Measurements from ENCODE around the gene ARFRP1. TPM values are rescaled to one million over a fixed set of nuclear protein-coding genes. Genes with fewer than 3 reads are reported as not detected.

ARFRP1 gene
- total RNA-seq, 1 experiment from 2014 or later, result 42.7 TPM

DNA sequence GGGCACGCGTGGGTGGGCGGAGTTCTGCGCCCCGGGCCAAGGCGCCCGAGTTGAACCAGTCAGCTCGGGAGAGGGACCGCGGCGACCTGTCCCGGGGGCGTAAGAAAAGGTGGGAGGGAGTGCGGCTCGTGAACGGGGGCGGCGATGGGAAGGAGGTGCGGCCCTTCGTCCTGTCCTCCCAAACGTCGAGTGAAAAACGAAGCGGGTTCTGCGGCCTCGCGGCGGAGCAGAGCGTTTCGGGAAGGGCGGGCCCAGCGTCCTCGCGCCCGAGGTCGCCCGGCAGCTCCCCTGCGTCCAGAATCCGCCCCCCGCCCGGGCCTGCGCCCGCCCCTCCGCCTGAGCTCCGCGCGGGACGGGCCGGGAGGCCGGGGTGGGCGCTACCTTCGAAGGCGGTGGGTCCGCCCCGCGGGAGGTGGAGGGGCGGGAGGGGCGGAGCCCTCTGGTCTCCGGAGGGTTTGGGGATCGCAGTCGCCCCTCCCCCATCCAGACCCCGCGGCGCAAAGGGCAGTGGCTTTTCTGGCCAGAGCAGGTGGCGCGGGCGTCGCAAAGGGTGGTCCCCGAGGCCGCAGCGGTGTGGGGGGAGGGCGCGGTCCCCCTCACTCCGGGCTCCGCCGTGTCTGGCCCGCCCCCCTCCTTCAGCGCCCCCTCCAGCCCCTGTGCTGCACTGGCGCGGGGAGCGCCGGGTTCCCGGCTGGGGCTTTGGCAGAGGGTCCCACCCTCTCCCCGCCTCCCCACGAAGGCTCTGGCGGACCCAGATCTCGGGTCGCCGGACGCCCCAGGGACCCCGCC, 55.4 kb downstream of the ARFRP1 start:
- no peak overlapping the region for H3K18ac ChIP-seq (ENCODE audit: insufficient read length, low read depth, low read length)
- peak; percentile 35; the same call in 2 of the 3 replicates for TF ChIP-seq CTCF (conservative IDR thresholded peaks at IDR 0.05)
- H3K27ac Mint-ChIP-seq, result no peak overlapping the region
- H3K4me1 ChIP-seq (ENCODE audit: insufficient read depth, low read length), result no peaks in the 10 kb centered on the region
- H4K5ac ChIP-seq (ENCODE audit: insufficient read length, low read depth, low read length), result no peak overlapping the region
- no peaks in the 10 kb centered on the region for H3K27me3 ChIP-seq (ENCODE audit: insufficient read depth, low read length)
- peaks cover 15 to 16% of the 10 kb centered on the region in 2 experiments for H3K4me1 Mint-ChIP-seq
- H3K27ac ChIP-seq (ENCODE audit: insufficient read length, low read depth, low read length), result no peak overlapping the region
- H4K20me1 ChIP-seq (ENCODE audit: control insufficient read depth, insufficient read depth, insufficient read length), result no peaks in the 10 kb centered on the region
- no peak overlapping the region for H2BK12ac ChIP-seq (ENCODE audit: insufficient read length, low read depth, low read length)
- H4K91ac ChIP-seq (ENCODE audit: insufficient read length, low read depth, low read length), result no peak overlapping the region
- H3K36me3 Mint-ChIP-seq (ENCODE audit: insufficient read depth in 1 of 3, low read depth in 3 of 3), result no peaks in the 10 kb centered on the region; a peak in 2 of 7 replicates
- no peaks in the 10 kb centered on the region for H3K79me1 ChIP-seq (ENCODE audit: insufficient read depth, low read depth, low read length, poor library complexity, severe bottlenecking)
- peak overlapping the region; percentile 16 for H3K4me2 ChIP-seq (ENCODE audit: insufficient read depth, insufficient read length, low read length)
- H2BK5ac ChIP-seq (ENCODE audit: insufficient read length, low read length), result no peak overlapping the region
- peaks cover 4% of the 10 kb centered on the region for H3K23me2 ChIP-seq (ENCODE audit: insufficient read length, low read depth, low read length, poor library complexity, severe bottlenecking)
- no peak overlapping the region for H2AFZ ChIP-seq (ENCODE audit: low read length)
- H3K14ac ChIP-seq (ENCODE audit: insufficient read depth, low read length), result no peak overlapping the region; the same call in 1 of the 2 replicates
- H2AK5ac ChIP-seq (ENCODE audit: insufficient read length, low read length), result no peak overlapping the region
- H3T11ph ChIP-seq (ENCODE audit: low read length), result no peak overlapping the region
- no peak overlapping the region for H2BK120ac ChIP-seq (ENCODE audit: low read depth, low read length, poor library complexity, severe bottlenecking)
- H3K4ac ChIP-seq (ENCODE audit: low read depth, low read length), result no peak overlapping the region
- H3K4me3 Mint-ChIP-seq, result peak overlapping the region; percentile 68 to 84
- H4K8ac ChIP-seq (replicated peaks; ENCODE audit: insufficient read length, low read depth, low read length), result no peak overlapping the region
- H3K9ac ChIP-seq (ENCODE audit: extremely low read depth, insufficient read length, low read length), result no peak overlapping the region
- H3K23ac ChIP-seq (ENCODE audit: insufficient read length, low read depth, low read length), result no peak overlapping the region
- peaks cover 5% of the 10 kb centered on the region for H3K27me3 Mint-ChIP-seq (ENCODE audit: low read depth)
- H3K9me3 Mint-ChIP-seq, result no peaks in the 10 kb centered on the region
- H3K9me3 ChIP-seq (ENCODE audit: control insufficient read depth, low read depth, low read length), result no peaks in the 10 kb centered on the region
- H3K56ac ChIP-seq (ENCODE audit: insufficient read length, low read depth, low read length), result no peak overlapping the region
- no peak overlapping the region for H2BK15ac ChIP-seq (ENCODE audit: low read depth, low read length)
- no peak overlapping the region for H2BK20ac ChIP-seq (ENCODE audit: low read depth, low read length, poor library complexity, severe bottlenecking)
- WGBS (ENCODE audit: extremely low coverage, insufficient read length, low lambda C conversion rate), result no CpG with 5 or more reads among the region's 91 CpGs
- DNase-seq, result peak; percentile 53
- H3K79me2 ChIP-seq (ENCODE audit: insufficient read depth, low read length), result no peaks in the 10 kb centered on the region
